Measurements from ENCODE around the gene CNBP. TPM values are rescaled to one million over a fixed set of nuclear protein-coding genes. Genes with fewer than 3 reads are reported as not detected.

Gene CNBP
- polyA plus RNA-seq, 1 donor from 2014 or later, result 329 TPM

DNA sequence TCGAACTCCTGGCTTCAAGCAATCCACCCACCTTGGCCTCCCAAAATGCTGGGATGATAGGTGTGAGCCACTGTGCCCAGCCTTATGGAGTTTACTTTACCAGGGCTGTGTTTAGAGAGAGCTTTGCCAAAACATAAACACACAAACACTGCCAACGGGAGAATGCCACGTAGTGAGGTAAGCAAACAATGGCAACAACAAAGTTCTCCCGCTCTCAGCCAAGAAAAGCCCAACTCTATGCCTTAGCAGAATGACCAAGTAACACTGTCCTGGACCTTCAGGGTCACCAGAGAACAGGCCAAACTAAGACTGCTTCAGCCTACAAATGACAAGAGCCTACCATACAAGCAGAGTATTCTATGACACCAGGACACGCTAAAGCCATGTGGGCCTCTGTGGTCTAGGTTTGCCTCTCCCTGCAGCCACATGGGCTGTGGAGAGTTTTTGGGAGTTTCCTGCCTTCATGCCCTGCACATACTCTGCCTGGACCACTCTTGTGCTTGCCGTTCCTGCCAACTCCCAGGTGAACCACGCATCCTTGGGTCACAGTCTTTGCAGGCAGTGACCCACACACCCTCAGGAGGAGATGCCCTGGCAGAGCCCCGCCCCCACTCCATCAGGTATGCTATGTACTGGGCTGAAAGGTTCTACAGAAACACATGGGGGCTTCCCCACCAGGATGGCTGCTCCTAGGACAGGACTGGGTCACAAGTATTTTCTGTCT is 21.6 kb upstream of the CNBP start:
- Histone ChIP-seq H3F3A (ENCODE audit: insufficient read depth, low read length, poor library complexity, severe bottlenecking) (no peaks in the 10 kb centered on the region), H3K9ac (ENCODE audit: low read length) (no peak overlapping the region), H3K4me3 (ENCODE audit: low read length) (no peak overlapping the region), H3K36me3 (ENCODE audit: insufficient read depth, low read length) (no peaks in the 10 kb centered on the region), H3K27ac (ENCODE audit: low read length) (no peak overlapping the region), H3K4me2 (ENCODE audit: low read length) (no peak overlapping the region), H3K27me3 (ENCODE audit: insufficient read depth, low read depth, low read length) (no peaks in the 10 kb centered on the region), H3K9me2 (ENCODE audit: insufficient read depth, low read length) (no peaks in the 10 kb centered on the region), H3K79me2 (replicated peaks; ENCODE audit: insufficient read depth, low read length) (no peaks in the 10 kb centered on the region), H3K9me3 (ENCODE audit: low read length) (no peaks in the 10 kb centered on the region), H2AFZ (ENCODE audit: low read depth, low read length) (no peak overlapping the region), H4K20me1 (ENCODE audit: insufficient read depth) (no peaks in the 10 kb centered on the region)
- TF ChIP-seq TAF1 (IDR thresholded peaks at IDR 0.05; ENCODE audit: low read depth), result no peak
- TF ChIP-seq EZH2 (IDR thresholded peaks at IDR 0.05; ENCODE audit: borderline replicate concordance, insufficient read depth, low read length, poor library complexity, severe bottlenecking), result no peak
- TF ChIP-seq, protein P1, sequence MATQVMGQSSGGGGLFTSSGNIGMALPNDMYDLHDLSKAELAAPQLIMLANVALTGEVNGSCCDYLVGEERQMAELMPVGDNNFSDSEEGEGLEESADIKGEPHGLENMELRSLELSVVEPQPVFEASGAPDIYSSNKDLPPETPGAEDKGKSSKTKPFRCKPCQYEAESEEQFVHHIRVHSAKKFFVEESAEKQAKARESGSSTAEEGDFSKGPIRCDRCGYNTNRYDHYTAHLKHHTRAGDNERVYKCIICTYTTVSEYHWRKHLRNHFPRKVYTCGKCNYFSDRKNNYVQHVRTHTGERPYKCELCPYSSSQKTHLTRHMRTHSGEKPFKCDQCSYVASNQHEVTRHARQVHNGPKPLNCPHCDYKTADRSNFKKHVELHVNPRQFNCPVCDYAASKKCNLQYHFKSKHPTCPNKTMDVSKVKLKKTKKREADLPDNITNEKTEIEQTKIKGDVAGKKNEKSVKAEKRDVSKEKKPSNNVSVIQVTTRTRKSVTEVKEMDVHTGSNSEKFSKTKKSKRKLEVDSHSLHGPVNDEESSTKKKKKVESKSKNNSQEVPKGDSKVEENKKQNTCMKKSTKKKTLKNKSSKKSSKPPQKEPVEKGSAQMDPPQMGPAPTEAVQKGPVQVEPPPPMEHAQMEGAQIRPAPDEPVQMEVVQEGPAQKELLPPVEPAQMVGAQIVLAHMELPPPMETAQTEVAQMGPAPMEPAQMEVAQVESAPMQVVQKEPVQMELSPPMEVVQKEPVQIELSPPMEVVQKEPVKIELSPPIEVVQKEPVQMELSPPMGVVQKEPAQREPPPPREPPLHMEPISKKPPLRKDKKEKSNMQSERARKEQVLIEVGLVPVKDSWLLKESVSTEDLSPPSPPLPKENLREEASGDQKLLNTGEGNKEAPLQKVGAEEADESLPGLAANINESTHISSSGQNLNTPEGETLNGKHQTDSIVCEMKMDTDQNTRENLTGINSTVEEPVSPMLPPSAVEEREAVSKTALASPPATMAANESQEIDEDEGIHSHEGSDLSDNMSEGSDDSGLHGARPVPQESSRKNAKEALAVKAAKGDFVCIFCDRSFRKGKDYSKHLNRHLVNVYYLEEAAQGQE (IDR thresholded peaks at IDR 0.05; ENCODE audit: borderline replicate concordance), result no peak
- TF ChIP-seq POLR2AphosphoS5 (IDR thresholded peaks at IDR 0.05), result no peak
- TF ChIP-seq EP300 (conservative IDR thresholded peaks at IDR 0.05; ENCODE audit: poor library complexity, severe bottlenecking), result no peak
- no peak for TF ChIP-seq RAD21 (conservative IDR thresholded peaks at IDR 0.05)
- TF ChIP-seq SMC3 (conservative IDR thresholded peaks at IDR 0.05; ENCODE audit: poor library complexity), result no peak
- TF ChIP-seq, protein P2, sequence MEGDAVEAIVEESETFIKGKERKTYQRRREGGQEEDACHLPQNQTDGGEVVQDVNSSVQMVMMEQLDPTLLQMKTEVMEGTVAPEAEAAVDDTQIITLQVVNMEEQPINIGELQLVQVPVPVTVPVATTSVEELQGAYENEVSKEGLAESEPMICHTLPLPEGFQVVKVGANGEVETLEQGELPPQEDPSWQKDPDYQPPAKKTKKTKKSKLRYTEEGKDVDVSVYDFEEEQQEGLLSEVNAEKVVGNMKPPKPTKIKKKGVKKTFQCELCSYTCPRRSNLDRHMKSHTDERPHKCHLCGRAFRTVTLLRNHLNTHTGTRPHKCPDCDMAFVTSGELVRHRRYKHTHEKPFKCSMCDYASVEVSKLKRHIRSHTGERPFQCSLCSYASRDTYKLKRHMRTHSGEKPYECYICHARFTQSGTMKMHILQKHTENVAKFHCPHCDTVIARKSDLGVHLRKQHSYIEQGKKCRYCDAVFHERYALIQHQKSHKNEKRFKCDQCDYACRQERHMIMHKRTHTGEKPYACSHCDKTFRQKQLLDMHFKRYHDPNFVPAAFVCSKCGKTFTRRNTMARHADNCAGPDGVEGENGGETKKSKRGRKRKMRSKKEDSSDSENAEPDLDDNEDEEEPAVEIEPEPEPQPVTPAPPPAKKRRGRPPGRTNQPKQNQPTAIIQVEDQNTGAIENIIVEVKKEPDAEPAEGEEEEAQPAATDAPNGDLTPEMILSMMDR (IDR thresholded peaks at IDR 0.05; ENCODE audit: poor library complexity, severe bottlenecking), result no peak
- no peak for TF ChIP-seq MXI1 (conservative IDR thresholded peaks at IDR 0.05; ENCODE audit: poor library complexity, severe bottlenecking)

DNA sequence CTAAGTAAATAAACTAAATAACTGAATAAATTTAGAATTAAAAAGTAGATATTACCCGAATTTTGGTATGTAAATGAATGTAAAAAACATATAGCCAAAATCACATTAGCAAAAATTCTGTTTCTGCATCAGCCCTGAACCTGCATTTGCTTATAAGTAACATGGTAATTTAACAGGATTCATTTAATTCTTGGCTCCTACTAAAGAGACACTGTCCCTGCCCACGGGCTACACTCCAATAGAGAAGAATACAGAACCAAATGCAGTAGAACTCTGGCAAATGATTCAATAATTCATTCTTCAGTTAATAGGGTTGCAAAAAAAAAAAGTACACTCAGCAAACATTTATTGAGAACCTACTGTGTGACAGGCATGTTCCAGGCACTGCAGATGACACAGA is 20.8 kb upstream of the CNBP start:
- H3K9me3 ChIP-seq (ENCODE audit: low read length), result no peaks in the 10 kb centered on the region
- H3K27ac ChIP-seq (ENCODE audit: low read length), result no peak overlapping the region
- H4K20me1 ChIP-seq (ENCODE audit: insufficient read depth), result no peaks in the 10 kb centered on the region
- TF ChIP-seq EP300 (conservative IDR thresholded peaks at IDR 0.05; ENCODE audit: poor library complexity, severe bottlenecking), result no peak
- no peak for TF ChIP-seq EZH2 (IDR thresholded peaks at IDR 0.05; ENCODE audit: borderline replicate concordance, insufficient read depth, low read length, poor library complexity, severe bottlenecking)
- TF ChIP-seq, protein P2 (IDR thresholded peaks at IDR 0.05; ENCODE audit: poor library complexity, severe bottlenecking), result no peak
- TF ChIP-seq, protein P1 (IDR thresholded peaks at IDR 0.05; ENCODE audit: borderline replicate concordance), result no peak
- no peak for TF ChIP-seq SMC3 (conservative IDR thresholded peaks at IDR 0.05; ENCODE audit: poor library complexity)
- no peak for TF ChIP-seq MXI1 (conservative IDR thresholded peaks at IDR 0.05; ENCODE audit: poor library complexity, severe bottlenecking)
- no peak for TF ChIP-seq TAF1 (IDR thresholded peaks at IDR 0.05; ENCODE audit: low read depth)
- no peak for TF ChIP-seq RAD21 (conservative IDR thresholded peaks at IDR 0.05)
- TF ChIP-seq POLR2AphosphoS5 (IDR thresholded peaks at IDR 0.05), result no peak
- H3K36me3 ChIP-seq (ENCODE audit: insufficient read depth, low read length), result no peaks in the 10 kb centered on the region
- no peak overlapping the region for H3K4me2 ChIP-seq (ENCODE audit: low read length)
- no peak overlapping the region for H2AFZ ChIP-seq (ENCODE audit: low read depth, low read length)
- H3K79me2 ChIP-seq (replicated peaks; ENCODE audit: insufficient read depth, low read length), result no peaks in the 10 kb centered on the region
- no peak overlapping the region for H3K9ac ChIP-seq (ENCODE audit: low read length)
- H3K9me2 ChIP-seq (ENCODE audit: insufficient read depth, low read length), result no peaks in the 10 kb centered on the region
- H3K4me3 ChIP-seq (ENCODE audit: low read length), result no peak overlapping the region
- H3F3A ChIP-seq (ENCODE audit: insufficient read depth, low read length, poor library complexity, severe bottlenecking), result no peaks in the 10 kb centered on the region
- no peaks in the 10 kb centered on the region for H3K27me3 ChIP-seq (ENCODE audit: insufficient read depth, low read depth, low read length)
